Measurements from ENCODE around the gene OR52E5. TPM values are rescaled to one million over a fixed set of nuclear protein-coding genes. Genes with fewer than 3 reads are reported as not detected.

Gene OR52E5
- total and polyA plus RNA-seq, 8 donors: not detected

- Histone ChIP-seq H3K27me3 (no peaks in the 10 kb centered on the region), H3K4me1 (no peaks in the 10 kb centered on the region), H3K36me3 (no peaks in the 10 kb centered on the region), H3K4me3 (no peak overlapping the region), H3K9me3 (no peaks in the 10 kb centered on the region), H3K27ac (no peak overlapping the region)
- intact Hi-C loops (cut with DNase I): no loop called here
- FAIRE-seq (no peak), ATAC-seq (no peak), DNase-seq (no peak)
- TF ChIP-seq CTCF (IDR thresholded peaks at IDR 0.05): no peak
- 66 to 67% methylated on average over 2 of the region's 2 CpGs for WGBS, 2 donors
These were observed 27.2 kb upstream of the OR52E5 start for GRCh38 chr11:5865826-5866225.

GRCh38 chr11:5878564-5878963 is 14.4 kb upstream of the OR52E5 start:
- no peaks in the 10 kb centered on the region for H3K36me3 ChIP-seq
- DNase-seq (no peak), ATAC-seq (no peak), FAIRE-seq (no peak)
- no peak overlapping the region for H3K27ac ChIP-seq
- intact Hi-C loops (cut with DNase I): no loop called here
- no peak for TF ChIP-seq CTCF (IDR thresholded peaks at IDR 0.05)
- H3K27me3 ChIP-seq: peaks cover 0 to 5% (median 0%) of the 10 kb centered on the region in 4 donors
- no peaks in the 10 kb centered on the region for H3K4me1 ChIP-seq
- 59 to 62% methylated on average over 2 of the region's 2 CpGs for WGBS, 2 donors
- no peak overlapping the region for H3K4me3 ChIP-seq
- H3K9me3 ChIP-seq: no peaks in the 10 kb centered on the region

- no peak within 1 kb of the TSS for H3K27ac ChIP-seq
- FAIRE-seq (no peak), DNase-seq (no peak), ATAC-seq (no peak)
- no peak for TF ChIP-seq CTCF (IDR thresholded peaks at IDR 0.05)
- H3K36me3 ChIP-seq: no peaks in the 10 kb centered on the region
- no peaks in the 10 kb centered on the region for H3K4me1 ChIP-seq
- peaks cover 0 to 5% (median 0%) of the 10 kb centered on the region in 4 donors for H3K27me3 ChIP-seq
- WGBS, 2 donors: 57 to 77% methylated on average over 4 of the region's 4 CpGs
- H3K4me3 ChIP-seq: no peak within 1 kb of the TSS
- H3K9me3 ChIP-seq: no peaks in the 10 kb centered on the region
- intact Hi-C loops (cut with DNase I): no loop called here
These were observed 12.7 kb upstream of the OR52E5 start, which contains the start of gene OR52E4 for GRCh38 chr11:5880329-5880728. Gene OR52E4, plus strand, starts transcription at chr11:5880629. Its CDS starts 3,664 bp downstream, at chr11:5884293.

GRCh38 chr11:5881756-5882155 is 11.3 kb upstream of the OR52E5 start:
- DNase-seq: no peak
- Histone ChIP-seq H3K9me3 (no peaks in the 10 kb centered on the region), H3K4me3 (no peak overlapping the region), H3K27me3 (no peaks in the 10 kb centered on the region), H3K4me1 (no peaks in the 10 kb centered on the region), H3K27ac (no peak overlapping the region), H3K36me3 (no peaks in the 10 kb centered on the region)
- intact Hi-C loops (cut with DNase I): no loop called here
- TF ChIP-seq CTCF (IDR thresholded peaks at IDR 0.05): no peak
- ATAC-seq: no peak
- FAIRE-seq: no peak

GRCh38 chr11:5887172-5887571 is 5.8 kb upstream of the OR52E5 start:
- ATAC-seq (no peak), FAIRE-seq (no peak), DNase-seq (no peak)
- 45 to 56% methylated on average over 3 of the region's 3 CpGs for WGBS, 2 donors
- no peak overlapping the region for H3K4me3 ChIP-seq
- no peak for TF ChIP-seq CTCF (IDR thresholded peaks at IDR 0.05)
- no peaks in the 10 kb centered on the region for H3K27me3 ChIP-seq
- no peaks in the 10 kb centered on the region for H3K9me3 ChIP-seq
- H3K36me3 ChIP-seq: no peaks in the 10 kb centered on the region
- H3K4me1 ChIP-seq: no peaks in the 10 kb centered on the region
- intact Hi-C loops (cut with DNase I): no loop called here
- H3K27ac ChIP-seq: no peak overlapping the region
